GM18520 (cell line): Measurements from ENCODE around the gene RNH1.

Source experiments
- ATAC-seq: cut with Tn5 transposase; IDR thresholded peaks from one replicate; pipeline ENCODE4 v1.9.1; 2021; ENCODE audit not compliant: unreplicated experiment

Gene RNH1

DNA sequence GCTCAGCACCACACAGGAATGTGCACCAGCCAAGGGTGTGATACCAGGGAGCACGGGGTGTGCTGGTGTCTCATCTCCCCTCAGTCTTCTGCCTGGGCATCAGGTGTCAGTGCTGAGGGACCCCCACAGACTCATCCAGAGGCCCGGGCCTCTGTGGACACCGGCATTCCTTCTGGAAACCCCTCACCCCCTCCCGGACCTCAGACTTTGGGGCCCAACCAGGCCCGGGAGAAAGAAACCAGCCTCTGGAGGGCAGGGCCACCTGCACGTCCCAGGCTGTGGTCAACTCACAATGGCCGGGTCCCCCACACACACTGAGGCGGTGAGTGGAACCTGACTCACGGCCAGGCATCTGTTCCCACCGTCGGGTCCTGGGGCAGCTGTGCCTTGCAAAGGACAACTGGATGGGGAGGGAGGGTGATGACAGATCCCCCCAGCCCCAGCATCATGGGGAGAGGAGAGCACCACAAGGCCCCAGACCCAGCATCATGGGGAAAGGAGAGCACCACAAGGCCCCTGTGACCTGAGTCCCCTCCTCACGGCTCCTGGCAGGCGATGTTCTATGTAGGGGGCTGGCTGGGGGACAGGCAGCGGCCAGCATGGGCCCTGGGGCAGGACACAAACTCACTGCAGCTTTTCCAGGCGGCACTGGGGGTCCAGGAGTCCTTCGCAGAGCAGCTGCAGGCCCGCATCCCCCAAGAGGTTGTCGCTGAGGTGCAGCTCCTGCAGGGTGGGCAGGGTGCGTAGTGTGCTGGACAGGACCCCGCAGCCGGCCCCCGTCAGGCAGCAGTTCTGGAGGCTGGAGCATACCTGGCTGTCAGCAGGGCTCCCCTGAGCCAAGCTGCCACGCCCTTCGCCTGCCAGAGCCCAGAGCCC, 7.6 kb downstream of the RNH1 start:
- ATAC-seq: no peak

DNA sequence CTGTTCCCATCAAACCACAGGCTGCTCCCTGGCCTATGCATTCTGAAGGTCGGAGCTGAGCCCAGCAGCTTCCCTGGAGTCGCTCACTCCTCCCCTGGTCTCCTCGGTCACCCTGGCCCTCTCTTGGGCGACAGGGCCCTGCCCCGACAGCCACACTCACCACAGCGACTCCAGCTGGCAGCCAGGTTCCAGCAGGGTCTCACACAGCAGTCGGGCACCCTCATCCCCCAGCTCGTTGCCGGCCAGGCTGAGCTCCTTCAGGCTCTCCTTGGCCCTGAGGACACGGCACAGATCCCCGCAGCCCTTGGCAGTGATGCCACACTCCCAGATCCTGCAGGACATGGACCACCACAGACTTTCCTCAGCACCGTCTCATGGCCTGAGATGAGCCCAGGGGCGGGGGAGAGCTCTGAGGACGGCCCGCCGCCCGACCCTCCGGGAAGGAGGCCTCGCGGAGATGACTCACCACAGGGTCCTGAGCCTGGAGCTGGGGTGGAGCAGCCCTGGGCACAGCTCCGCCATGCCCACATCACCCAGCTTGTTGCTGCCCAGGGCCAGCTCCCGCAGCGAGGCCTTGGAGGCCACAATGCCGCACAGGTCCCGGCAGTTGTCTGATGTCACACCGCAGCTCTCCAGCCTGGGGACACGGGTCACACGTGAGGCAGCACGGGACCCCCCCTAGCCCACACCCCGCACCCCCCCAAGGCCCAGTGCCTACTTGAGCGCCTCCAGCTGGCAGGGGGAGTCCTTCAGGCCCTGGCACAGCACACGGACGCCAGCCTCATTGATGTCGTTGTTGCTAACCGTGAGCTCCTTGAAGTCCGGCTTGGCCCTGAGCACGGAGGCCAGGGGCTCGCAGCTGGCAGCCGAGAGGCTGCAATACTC, 8.5 kb downstream of the RNH1 start:
- ATAC-seq: no peak

- ATAC-seq: no peak
Measured at GRCh38 chr11:497565-498296, 9.3 kb downstream of the RNH1 start.

DNA sequence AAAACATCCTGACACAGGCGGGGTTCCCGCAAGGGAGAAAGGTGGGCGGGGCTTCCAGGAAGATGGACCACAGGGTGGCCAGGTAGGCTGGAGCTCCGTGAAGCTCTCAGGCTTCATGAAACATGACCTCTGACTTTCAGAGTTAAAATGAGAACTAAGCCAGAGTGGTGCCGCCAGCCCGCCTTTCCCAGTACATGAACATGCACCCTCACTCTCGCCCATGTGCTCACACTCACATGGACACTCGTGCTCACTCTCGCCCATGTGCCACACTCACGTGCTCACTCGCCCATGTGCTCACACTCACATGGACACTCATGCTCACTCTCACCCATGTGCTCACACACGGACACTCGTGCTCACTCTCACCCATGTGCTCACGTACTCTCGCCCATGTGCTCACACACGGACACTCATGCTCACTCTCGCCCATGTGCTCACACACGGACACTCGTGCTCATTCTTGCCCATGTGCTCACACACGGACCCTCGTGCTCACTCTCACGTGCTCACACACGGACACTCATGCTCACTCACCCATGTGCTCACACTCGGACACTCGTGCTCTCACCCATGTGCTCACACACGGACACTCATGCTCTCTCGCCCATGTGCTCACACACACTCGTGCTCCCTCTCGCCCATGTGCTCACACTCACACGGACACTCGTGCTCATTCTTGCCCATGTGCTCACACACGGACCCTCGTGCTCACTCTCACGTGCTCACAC, 10.0 kb downstream of the RNH1 start:
- ATAC-seq: no peak

GRCh38 chr11:495537-495931, 11.5 kb downstream of the RNH1 start:
- ATAC-seq: no peak

DNA sequence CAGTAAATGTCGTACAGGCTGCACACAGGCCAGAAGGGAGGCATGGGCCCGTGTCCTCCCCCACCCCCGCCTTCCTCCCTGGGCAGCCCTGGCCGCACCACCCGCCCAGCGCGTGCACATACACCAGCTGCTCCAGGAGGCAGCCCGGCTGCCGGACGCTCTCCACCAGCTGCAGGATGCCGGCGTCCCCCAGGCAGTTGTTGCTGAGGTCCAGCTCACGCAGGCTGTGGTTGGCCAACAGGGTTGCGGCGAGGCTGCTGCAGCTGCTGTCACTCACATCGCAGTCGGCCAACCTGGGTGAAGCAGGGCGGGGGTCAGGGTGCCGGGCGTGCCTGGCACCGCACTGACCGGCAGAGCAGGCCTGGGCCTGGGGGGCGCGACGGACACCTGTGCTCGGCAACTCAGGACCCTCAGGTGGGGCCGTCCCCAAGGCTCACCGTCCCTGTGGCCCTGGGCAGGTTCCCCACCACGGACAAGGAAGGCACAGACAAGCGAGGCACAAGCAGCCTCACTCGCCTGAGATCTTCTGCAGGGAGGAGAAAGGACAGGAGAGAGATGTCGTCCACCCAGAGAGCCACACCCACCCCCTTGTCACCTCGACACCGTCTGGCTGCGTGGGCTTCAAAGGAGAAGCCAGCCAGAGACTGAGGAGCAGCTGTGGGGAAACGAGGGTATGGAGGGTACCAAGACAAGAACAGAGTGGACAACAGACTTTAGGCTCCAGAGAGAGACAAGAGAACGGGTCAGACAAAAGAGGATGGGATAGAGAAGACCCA, 12.1 kb downstream of the RNH1 start:
- no peak for ATAC-seq

GRCh38 chr11:492427-493226, 14.4 kb downstream of the RNH1 start:
- no peak for ATAC-seq

DNA sequence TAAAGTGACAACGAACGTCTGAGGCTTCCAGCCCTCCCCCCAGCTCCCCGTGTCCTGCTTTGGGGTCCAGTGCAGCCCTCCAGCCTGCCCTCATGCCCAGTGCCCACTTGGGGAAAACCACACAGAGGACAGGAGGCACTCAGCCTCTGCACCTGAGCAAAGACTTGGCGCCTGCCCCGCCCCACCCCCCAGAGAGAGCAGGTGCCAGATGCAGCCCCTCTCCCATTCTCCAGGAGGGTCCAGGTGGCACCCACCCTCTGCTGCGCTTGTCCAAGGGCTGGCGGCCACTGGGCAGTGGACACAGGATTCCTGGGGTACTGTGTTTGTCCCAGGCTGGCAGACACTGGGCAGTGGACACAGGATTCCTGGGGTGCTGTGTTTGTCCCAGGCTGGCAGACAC, 15.7 kb downstream of the RNH1 start:
- no peak for ATAC-seq

DNA sequence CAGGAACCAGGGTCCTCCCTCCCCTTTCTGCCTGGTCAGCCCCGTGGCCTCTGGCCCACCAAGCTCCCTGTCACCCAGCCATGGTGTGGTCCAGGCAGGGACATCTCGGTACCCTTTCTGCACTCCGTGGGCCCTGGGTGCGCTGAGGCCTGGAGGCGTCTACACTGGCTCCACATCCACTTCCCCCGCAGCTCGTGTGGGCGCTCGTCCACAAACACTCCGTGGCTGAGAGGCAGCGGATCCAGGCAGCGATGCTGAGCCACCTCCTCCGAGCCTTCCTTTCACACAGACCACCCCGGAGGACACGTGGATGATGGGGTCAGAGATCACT, 16.1 kb downstream of the RNH1 start:
- no peak for ATAC-seq

- ATAC-seq: no peak
Measured at GRCh38 chr11:490186-490929, 16.7 kb downstream of the RNH1 start.

DNA sequence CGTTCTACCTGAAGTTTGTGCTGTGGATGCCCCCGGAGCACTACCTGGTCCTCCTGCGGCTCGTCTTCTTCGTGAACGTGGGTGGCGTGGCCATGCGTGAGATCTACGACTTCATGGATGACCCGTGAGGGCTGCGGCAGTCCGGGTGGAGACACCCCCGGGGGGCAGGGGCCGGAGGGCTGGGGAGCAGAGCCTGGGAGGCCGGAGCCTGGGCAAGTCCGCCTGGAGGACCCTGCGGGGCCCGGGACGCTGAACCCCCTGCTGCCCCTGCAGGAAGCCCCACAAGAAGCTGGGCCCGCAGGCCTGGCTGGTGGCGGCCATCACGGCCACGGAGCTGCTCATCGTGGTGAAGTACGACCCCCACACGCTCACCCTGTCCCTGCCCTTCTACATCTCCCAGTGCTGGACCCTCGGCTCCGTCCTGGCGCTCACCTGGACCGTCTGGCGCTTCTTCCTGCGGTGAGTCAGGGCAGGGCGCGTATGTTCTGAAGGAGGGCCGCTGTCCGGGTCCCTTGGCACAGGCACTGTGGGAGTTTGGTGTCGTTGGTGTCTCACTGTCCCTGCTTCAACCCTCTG, 17.3 kb downstream of the RNH1 start:
- ATAC-seq: no peak

- ATAC-seq: no peak
Measured at GRCh38 chr11:488992-489391, 18.1 kb downstream of the RNH1 start.

GRCh38 chr11:488579-488978, 18.5 kb downstream of the RNH1 start:
- ATAC-seq: no peak

DNA sequence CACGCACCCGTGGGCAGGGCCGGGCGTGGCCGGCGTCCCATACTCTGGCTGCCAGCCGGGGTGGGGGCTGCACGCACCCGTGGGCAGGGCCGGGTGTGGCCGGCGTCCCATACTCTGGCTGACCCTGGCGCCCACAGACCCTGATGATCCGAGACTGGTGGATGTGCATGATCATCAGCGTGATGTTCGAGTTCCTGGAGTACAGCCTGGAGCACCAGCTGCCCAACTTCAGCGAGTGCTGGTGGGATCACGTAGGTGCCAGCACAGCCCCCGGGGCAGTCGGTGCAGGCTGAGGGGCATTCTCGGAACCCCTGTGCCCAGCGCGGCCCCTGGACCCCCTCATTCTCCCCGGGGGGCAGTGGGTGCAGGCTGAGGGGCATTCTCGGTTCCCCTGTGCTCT, 19.0 kb downstream of the RNH1 start:
- ATAC-seq: no peak

DNA sequence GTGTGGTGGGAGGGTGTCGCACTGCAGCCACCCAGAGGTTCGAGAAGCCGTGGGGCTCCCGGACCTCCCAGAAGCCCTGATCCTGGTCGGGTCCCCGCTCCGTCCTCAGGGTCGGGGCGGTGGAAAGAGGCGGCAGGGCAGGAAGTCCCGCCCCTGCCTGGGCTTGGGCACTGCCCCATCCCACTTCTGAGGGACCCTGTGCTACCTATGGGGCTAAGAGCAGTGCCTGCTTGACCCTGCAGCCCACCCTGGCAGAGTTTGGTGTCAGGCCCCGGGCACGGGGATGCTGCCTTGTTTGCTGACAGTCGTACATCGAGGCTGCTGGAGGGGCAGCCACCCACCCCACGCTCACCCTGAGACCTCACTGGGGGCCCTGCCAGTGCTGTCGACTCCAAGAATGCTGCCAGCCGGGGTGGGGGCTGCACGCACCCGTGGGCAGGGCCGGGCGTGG, 19.4 kb downstream of the RNH1 start:
- no peak for ATAC-seq

DNA sequence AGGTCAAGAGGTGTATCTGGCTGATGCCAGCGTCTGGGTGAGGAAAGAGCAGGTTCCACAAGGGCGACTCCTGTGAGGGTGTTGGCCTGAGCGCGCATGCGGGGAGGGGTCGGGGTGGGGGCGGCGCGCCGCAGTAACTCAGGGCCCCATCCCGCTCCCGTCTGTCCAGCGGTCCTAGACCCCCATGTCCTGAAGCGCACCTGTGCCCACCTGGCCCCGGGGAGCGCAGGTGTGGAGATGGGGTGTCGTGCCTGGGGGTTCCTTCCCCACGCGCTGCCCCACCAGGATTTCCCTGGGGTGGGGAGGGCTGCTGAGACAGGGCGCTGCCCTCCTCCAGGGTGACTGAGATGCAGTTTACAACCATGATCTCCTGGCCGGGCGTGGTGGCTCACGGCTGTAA, 20.9 kb downstream of the RNH1 start:
- no peak for ATAC-seq

DNA sequence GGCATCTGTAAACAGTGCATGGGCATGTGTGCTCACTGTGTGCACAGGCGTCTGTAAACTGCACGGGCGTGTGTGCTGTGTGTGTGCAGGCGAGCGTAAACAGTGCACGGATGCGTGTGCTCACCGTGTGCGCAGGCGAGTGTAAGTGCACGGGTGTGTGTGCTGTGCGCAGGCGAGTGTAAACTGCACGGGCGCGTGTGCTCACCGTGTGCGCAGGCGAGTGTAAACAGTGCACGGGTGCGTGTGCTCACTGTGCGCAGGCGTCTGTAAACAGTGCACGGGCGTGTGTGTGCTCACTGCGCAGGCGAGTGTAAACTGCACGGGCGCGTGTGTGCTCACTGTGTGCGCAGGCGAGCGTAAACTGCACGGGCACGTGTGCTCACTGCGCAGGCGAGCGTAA, 22.4 kb downstream of the RNH1 start:
- no peak for ATAC-seq

GRCh38 chr11:479311-479710, 27.7 kb downstream of the RNH1 start:
- ATAC-seq: no peak
